Tibial artery (tissue), 4 donors: Measurements from ENCODE around the gene TAC1.
A peak's percentile ranks its signal among the peaks of the same experiment; 100 is the strongest.

ENCODE experiments used
- DNase-seq, 2 donors: peaks; one replicate each; pipeline ENCODE4 v3.0.0-alpha.2; 2019
- H3K27ac ChIP-seq, 2 donors: fragments of 200-600 bp; sonication (generic) in 1 of 2; 1 replicate in 1 of 2; 2 replicates in 1 of 2; pipeline ENCODE4 v1.5.1; 2018 to 2019; ENCODE audit warnings: mild to moderate bottlenecking in 1 of 2
- H3K27me3 ChIP-seq, 2 donors: fragments of 200-600 bp; sonication (generic) in 1 of 2; one replicate each; pipeline versions ENCODE4 v1.5.1 to v1.6.0; 2016 to 2019
- H3K36me3 ChIP-seq, 3 donors: fragments of 200-600 bp; sonication (generic) in 2 of 3; one replicate each; pipeline ENCODE4 v1.5.1; 2016 to 2019; ENCODE audit warnings: mild to moderate bottlenecking in 2 of 3
- H3K4me1 ChIP-seq, 4 donors: fragments of 200-600 bp; sonication (generic) in 2 of 4; 1 replicate in 3 of 4; 2 replicates in 1 of 4; pipeline ENCODE4 v1.5.1; 2016 to 2019
- H3K4me3 ChIP-seq, 2 donors: fragments of 200-600 bp; sonication (generic) in 1 of 2; 1 replicate in 1 of 2; 2 replicates in 1 of 2; pipeline ENCODE4 v1.5.1; 2018 to 2019; ENCODE audit warnings: mild to moderate bottlenecking in 2 of 2
- H3K9me3 ChIP-seq, 3 donors: fragments of 200-600 bp; sonication (generic) in 1 of 3; one replicate each; pipeline ENCODE4 v1.5.1; 2016 to 2019
- intact Hi-C: fragments of 100-400 bp; cut with DNase I; formaldehyde crosslinking; loops from one replicate; pipeline ENCODE4 v1.15.0; 2023; ENCODE audit warnings: low total_unique reads
- TF ChIP-seq, protein P1 (sequence below), 2 experiments: fragments of 200-600 bp in 1 of 2; fragments of 450-650 bp in 1 of 2; IDR thresholded peaks; one replicate each; pipeline ENCODE4 v1.5.1; 2017 to 2019; ENCODE audit warnings: antibody characterized with exemption in 2 of 2, mild to moderate bottlenecking in 1 of 2, moderate library complexity in 1 of 2

The TAC1 gene

DNA sequence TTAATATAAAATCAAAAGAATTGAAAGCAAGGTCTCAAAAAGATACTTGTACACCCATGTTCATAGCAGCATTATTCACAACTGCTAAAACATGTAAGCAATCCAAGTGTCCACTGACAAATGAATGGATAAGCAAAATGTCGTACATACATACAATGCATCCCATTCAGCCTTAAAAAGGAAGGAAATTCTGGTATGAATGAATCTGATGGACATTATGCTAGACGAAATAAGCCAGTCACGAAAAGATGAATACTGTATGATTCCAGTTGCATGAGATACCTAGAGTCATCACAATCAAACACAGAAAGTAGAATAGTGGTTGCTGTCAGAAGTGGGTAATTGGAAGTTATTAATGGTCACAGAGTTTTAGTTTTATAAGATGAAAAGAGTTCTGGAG lies 9.5 kb upstream of the TAC1 start:
- TF ChIP-seq, protein P1, sequence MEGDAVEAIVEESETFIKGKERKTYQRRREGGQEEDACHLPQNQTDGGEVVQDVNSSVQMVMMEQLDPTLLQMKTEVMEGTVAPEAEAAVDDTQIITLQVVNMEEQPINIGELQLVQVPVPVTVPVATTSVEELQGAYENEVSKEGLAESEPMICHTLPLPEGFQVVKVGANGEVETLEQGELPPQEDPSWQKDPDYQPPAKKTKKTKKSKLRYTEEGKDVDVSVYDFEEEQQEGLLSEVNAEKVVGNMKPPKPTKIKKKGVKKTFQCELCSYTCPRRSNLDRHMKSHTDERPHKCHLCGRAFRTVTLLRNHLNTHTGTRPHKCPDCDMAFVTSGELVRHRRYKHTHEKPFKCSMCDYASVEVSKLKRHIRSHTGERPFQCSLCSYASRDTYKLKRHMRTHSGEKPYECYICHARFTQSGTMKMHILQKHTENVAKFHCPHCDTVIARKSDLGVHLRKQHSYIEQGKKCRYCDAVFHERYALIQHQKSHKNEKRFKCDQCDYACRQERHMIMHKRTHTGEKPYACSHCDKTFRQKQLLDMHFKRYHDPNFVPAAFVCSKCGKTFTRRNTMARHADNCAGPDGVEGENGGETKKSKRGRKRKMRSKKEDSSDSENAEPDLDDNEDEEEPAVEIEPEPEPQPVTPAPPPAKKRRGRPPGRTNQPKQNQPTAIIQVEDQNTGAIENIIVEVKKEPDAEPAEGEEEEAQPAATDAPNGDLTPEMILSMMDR (IDR thresholded peaks at IDR 0.05) = no peak
- Histone ChIP-seq H3K4me3 (no peak overlapping the region), H3K9me3 (no peaks in the 10 kb centered on the region), H3K4me1 (no peaks in the 10 kb centered on the region), H3K27me3 (no peaks in the 10 kb centered on the region), H3K27ac (no peak overlapping the region), H3K36me3 (no peaks in the 10 kb centered on the region)
- DNase-seq = no peak
- intact Hi-C loops = no loop called here

- Histone ChIP-seq H3K27ac (no peak overlapping the region), H3K4me1 (peaks cover 0 to 26% (median 18%) of the 10 kb centered on the region in 4 donors), H3K4me3 (peak overlapping the region in 1 of 2 donors; percentile 30), H3K27me3 (peaks cover 0 to 32% of the 10 kb centered on the region in 2 donors), H3K36me3 (no peaks in the 10 kb centered on the region), H3K9me3 (peaks cover 0 to 3% (median 0%) of the 10 kb centered on the region in 3 donors)
- DNase-seq = no peak
- intact Hi-C loops = no loop called here
- TF ChIP-seq, protein P1 (IDR thresholded peaks at IDR 0.05) = no peak
Observed at GRCh38 chr7:97732565-97733275, 834 bp downstream of the TAC1 start.

- Histone ChIP-seq H3K4me3 (peak overlapping the region in 1 of 2 donors; percentile 30), H3K27ac (no peak overlapping the region), H3K9me3 (peaks cover 0 to 3% (median 0%) of the 10 kb centered on the region in 3 donors), H3K36me3 (no peaks in the 10 kb centered on the region), H3K4me1 (peaks cover 0 to 26% (median 18%) of the 10 kb centered on the region in 4 donors), H3K27me3 (peaks cover 0 to 32% of the 10 kb centered on the region in 2 donors)
- intact Hi-C loops = no loop called here
- TF ChIP-seq, protein P1 (IDR thresholded peaks at IDR 0.05) = no peak
- DNase-seq = peak in 1 of 2 donors; percentile 59
Observed at GRCh38 chr7:97733276-97734161, 1.6 kb downstream of the TAC1 start.

GRCh38 chr7:97734255-97734654 lies 2.4 kb downstream of the TAC1 start:
- Histone ChIP-seq H3K36me3 (no peaks in the 10 kb centered on the region), H3K27me3 (peaks cover 0 to 32% of the 10 kb centered on the region in 2 donors), H3K27ac (no peak overlapping the region), H3K4me1 (peaks cover 0 to 26% (median 18%) of the 10 kb centered on the region in 4 donors), H3K4me3 (no peak overlapping the region), H3K9me3 (peaks cover 0 to 3% (median 0%) of the 10 kb centered on the region in 3 donors)
- TF ChIP-seq, protein P1 (IDR thresholded peaks at IDR 0.05) = no peak
- DNase-seq = no peak
- intact Hi-C loops = no loop called here

DNA sequence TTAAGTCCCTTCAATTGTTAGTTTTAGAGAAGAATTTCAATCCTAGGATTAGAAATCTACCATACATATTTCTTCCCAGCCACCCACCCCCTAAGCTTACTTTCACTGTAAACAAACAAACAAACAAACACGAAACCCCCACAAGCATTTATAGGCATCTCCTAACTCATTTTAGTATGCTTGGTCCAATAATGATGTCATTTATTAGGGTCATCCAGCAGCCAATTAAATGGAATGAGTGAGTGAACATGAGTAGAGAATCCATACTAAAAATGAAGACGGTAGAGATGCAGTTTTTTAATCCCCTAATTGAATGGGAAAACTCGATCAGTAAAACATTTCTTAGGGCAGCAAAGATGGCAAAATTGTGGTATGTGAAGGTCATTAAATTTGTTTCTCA lies 3.2 kb downstream of the TAC1 start:
- Histone ChIP-seq H3K4me3 (no peak overlapping the region), H3K27me3 (peaks cover 0 to 32% of the 10 kb centered on the region in 2 donors), H3K36me3 (no peaks in the 10 kb centered on the region), H3K9me3 (peaks cover 0 to 3% (median 0%) of the 10 kb centered on the region in 3 donors), H3K4me1 (peaks cover 0 to 26% (median 18%) of the 10 kb centered on the region in 4 donors), H3K27ac (no peak overlapping the region)
- intact Hi-C loops = no loop called here
- no peak for DNase-seq
- TF ChIP-seq, protein P1 (IDR thresholded peaks at IDR 0.05) = no peak
